Measurements from ENCODE around the gene ERBIN. TPM values are rescaled to one million over a fixed set of nuclear protein-coding genes. Genes with fewer than 3 reads are reported as not detected.

ERBIN gene
- total RNA-seq, 1 experiment from 2014 or later = 143 TPM

DNA sequence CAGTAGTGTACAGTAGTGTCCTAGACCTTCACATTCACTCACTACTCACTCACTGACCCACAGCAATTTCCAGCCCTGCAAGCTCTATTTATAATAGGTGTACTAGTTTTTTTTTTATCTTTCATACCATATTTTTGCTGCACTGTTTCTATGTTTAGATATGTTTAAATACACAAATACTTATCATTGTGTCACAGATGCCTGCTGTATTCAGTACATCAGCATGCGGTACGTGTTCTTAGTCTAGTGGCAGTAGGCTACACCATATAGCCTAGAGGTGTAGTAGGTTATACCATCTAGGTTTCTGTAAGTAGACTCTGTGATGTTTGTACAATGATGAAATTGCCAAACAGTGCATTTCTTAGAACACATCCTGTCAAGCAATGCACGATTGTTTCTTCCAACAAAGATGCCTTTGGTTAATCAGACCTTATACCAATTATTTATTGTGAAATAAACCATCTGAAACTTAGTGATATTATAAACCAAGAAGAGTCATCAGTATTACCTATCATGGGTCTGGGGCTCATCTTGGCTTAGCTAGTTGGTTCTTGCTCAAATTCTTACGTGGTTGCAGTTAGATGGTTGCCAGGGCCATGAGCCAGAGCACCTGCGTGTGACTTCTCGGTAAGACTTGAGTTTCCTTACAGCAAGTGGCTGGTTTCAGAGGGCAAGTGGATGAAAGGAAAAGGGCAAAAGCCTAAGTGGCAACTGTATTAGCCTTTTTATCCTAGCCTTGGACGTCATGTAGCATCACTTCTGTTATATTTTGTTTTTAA, 41.1 kb downstream of the ERBIN start:
- POLR2A ChIA-PET (ENCODE audit: unreplicated experiment) = no interaction called here
- H3K79me2 ChIP-seq (ENCODE audit: low read depth) = peaks cover 100% of the 10 kb centered on the region
- no peak overlapping the region for H3K4me2 ChIP-seq
- CTCF ChIA-PET = no interaction called here
- peaks cover 32% of the 10 kb centered on the region; the same call in 1 of the 2 replicates for H3F3A ChIP-seq (ENCODE audit: insufficient read depth, low read depth)
- no peaks in the 10 kb centered on the region for H3K27me3 ChIP-seq (ENCODE audit: insufficient read depth, low read depth)
- H4K20me1 ChIP-seq (ENCODE audit: insufficient read depth) = peaks cover 77% of the 10 kb centered on the region
- H3K4me3 ChIP-seq = no peak overlapping the region
- peaks cover 11% of the 10 kb centered on the region for H3K4me1 ChIP-seq (replicated peaks; ENCODE audit: insufficient read depth)
- no peak overlapping the region for H3K27ac ChIP-seq
- BruUV-seq (replicated peaks) = no TSS peak
- H2AFZ ChIP-seq = no peak overlapping the region
- intact Hi-C loops (cut with micrococcal nuclease; ENCODE audit: unreplicated experiment) = no loop called here
- H3K9me2 ChIP-seq (ENCODE audit: insufficient read depth) = no peaks in the 10 kb centered on the region
- H3K9me3 ChIP-seq (ENCODE audit: insufficient read depth, low read depth) = no peaks in the 10 kb centered on the region
- TF ChIP-seq, protein P1, sequence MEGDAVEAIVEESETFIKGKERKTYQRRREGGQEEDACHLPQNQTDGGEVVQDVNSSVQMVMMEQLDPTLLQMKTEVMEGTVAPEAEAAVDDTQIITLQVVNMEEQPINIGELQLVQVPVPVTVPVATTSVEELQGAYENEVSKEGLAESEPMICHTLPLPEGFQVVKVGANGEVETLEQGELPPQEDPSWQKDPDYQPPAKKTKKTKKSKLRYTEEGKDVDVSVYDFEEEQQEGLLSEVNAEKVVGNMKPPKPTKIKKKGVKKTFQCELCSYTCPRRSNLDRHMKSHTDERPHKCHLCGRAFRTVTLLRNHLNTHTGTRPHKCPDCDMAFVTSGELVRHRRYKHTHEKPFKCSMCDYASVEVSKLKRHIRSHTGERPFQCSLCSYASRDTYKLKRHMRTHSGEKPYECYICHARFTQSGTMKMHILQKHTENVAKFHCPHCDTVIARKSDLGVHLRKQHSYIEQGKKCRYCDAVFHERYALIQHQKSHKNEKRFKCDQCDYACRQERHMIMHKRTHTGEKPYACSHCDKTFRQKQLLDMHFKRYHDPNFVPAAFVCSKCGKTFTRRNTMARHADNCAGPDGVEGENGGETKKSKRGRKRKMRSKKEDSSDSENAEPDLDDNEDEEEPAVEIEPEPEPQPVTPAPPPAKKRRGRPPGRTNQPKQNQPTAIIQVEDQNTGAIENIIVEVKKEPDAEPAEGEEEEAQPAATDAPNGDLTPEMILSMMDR (conservative IDR thresholded peaks at IDR 0.05) = no peak
- no peak for TF ChIP-seq EZH2 (IDR thresholded peaks at IDR 0.05; ENCODE audit: low read depth)
- no peak for DNase-seq
- 0 out of 2 replicates have a peak, but pooled peaks cover 4% of the 10 kb centered on the region for H3K36me3 ChIP-seq (ENCODE audit: low read depth)

DNA sequence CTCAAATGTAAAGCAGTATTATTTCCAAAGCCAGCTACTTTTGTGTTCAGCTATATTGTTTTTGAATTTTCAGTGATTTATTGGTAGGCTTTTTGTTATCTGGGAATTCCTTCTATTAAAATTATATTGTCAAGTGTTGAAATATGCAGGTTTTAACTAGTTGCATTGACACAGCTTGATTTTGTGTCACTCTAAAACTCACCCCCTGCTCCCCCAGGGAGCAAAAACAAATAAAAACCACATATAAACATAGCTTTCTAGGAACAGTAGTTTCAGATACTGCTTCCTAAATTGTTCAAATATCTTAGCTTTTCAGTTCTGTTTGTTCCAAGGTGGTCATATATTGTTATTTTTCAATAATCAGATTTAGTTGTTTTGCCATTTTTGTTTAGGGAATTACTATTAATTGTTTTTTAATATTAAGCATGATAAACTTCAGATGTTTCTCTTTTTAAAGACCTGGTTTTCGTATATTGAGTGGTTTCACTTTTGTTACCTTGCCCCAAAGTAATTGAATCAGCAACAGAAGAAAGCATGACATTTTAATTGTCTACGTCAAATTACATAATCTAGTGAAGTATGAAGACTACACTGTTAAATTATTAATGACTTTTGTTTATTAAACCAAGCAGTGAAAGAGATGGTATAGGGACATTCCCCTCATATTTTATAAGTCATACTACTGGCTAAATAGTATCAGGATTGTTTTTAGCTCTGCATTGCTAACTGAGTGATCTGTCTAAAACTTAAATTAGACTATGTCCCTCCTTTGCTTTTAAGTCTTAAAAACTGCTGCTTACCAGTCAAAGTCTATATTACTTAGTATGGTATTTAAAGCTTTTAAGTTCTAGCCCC, 43.4 kb downstream of the ERBIN start:
- no TSS peak for BruUV-seq (replicated peaks)
- H3K9me3 ChIP-seq (ENCODE audit: insufficient read depth, low read depth) = no peaks in the 10 kb centered on the region
- ChIA-PET POLR2A (ENCODE audit: unreplicated experiment) (interaction anchor here (0.7 kb wide), 1 partner anchor 73 kb away, joined by 5 read pairs; no protein-coding TSS in a partner anchor), CTCF (no interaction called here)
- no peak overlapping the region for H3K4me2 ChIP-seq
- H3K4me3 ChIP-seq = no peak overlapping the region
- no peaks in the 10 kb centered on the region for H3K9me2 ChIP-seq (ENCODE audit: insufficient read depth)
- no peak overlapping the region for H2AFZ ChIP-seq
- peaks cover 11% of the 10 kb centered on the region for H3K4me1 ChIP-seq (replicated peaks; ENCODE audit: insufficient read depth)
- DNase-seq = no peak
- intact Hi-C loops (cut with micrococcal nuclease; ENCODE audit: unreplicated experiment) = no loop called here
- H3K27me3 ChIP-seq (ENCODE audit: insufficient read depth, low read depth) = no peaks in the 10 kb centered on the region
- peaks cover 9% of the 10 kb centered on the region; the same call in 1 of the 2 replicates for H3K36me3 ChIP-seq (ENCODE audit: low read depth)
- H4K20me1 ChIP-seq (ENCODE audit: insufficient read depth) = peaks cover 75% of the 10 kb centered on the region
- TF ChIP-seq EZH2 (IDR thresholded peaks at IDR 0.05; ENCODE audit: low read depth) = no peak
- TF ChIP-seq, protein P1 (conservative IDR thresholded peaks at IDR 0.05) = no peak
- peaks cover 21% of the 10 kb centered on the region; the same call in 1 of the 2 replicates for H3F3A ChIP-seq (ENCODE audit: insufficient read depth, low read depth)
- peaks cover 98% of the 10 kb centered on the region for H3K79me2 ChIP-seq (ENCODE audit: low read depth)
- 0 out of 2 replicates have a peak overlapping the region, but pooled peaks have one; percentile 26 for H3K27ac ChIP-seq

DNA sequence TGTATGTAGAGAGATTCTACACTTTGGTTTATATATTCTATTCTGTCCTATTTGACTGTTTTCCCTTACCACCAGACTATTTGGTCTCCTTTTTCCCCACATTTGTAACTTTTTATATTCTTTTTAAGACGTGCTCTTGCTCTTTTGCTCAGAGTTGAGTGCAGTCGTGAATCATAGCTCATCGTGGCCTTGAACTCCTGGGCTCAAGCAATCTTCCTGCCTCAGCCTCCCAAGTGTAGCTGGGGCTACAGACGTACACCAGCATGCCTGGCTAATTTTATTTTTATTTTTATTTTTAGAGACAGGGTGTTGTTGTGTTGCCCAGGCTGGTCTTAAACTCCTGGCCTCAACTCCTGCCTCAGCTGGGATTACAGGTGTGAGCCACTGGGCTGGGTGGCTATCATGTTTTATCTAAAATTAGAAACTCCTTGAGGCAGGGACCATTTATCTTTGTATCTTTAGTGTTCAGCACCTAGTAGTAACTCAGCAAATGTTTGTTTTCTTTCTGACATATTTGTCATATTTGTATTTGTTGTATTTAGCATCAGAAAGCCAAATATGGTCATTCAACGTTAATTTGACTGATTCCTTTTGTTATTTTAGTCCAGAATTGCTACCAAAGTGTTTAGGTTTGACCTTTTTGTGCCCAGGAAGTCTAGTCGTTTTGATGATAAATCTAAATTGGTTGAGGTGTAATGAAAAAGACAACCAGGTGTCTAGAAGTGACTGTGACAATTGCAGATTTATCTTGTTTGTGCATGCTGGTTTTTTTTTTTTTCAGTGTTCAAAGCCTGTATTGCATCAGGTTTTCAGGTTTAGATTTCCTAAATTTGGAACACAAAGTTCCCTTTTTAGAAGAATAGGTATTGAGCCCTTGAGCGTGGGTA, 44.3 kb downstream of the ERBIN start:
- no peak for TF ChIP-seq EZH2 (IDR thresholded peaks at IDR 0.05; ENCODE audit: low read depth)
- TF ChIP-seq, protein P1 (conservative IDR thresholded peaks at IDR 0.05) = no peak
- ChIA-PET CTCF (no interaction called here), POLR2A (ENCODE audit: unreplicated experiment) (no interaction called here)
- Histone ChIP-seq H3K4me3 (no peak overlapping the region), H3K27me3 (ENCODE audit: insufficient read depth, low read depth) (no peaks in the 10 kb centered on the region), H3K9me2 (ENCODE audit: insufficient read depth) (no peaks in the 10 kb centered on the region), H3K27ac (0 out of 2 replicates have a peak overlapping the region, but pooled peaks have one; percentile 26), H3K36me3 (ENCODE audit: low read depth) (peaks cover 7% of the 10 kb centered on the region; the same call in 1 of the 2 replicates), H3K9me3 (ENCODE audit: insufficient read depth, low read depth) (no peaks in the 10 kb centered on the region), H3K4me2 (no peak overlapping the region), H2AFZ (no peak overlapping the region), H3K79me2 (ENCODE audit: low read depth) (peaks cover 98% of the 10 kb centered on the region), H3F3A (ENCODE audit: insufficient read depth, low read depth) (peaks cover 28% of the 10 kb centered on the region; the same call in 1 of the 2 replicates), H3K4me1 (replicated peaks; ENCODE audit: insufficient read depth) (peaks cover 11% of the 10 kb centered on the region), H4K20me1 (ENCODE audit: insufficient read depth) (peaks cover 72% of the 10 kb centered on the region)
- BruUV-seq (replicated peaks) = no TSS peak
- intact Hi-C loops (cut with micrococcal nuclease; ENCODE audit: unreplicated experiment) = no loop called here
- no peak for DNase-seq

Data from PC-9 (cell line).